OCI-LY1 (cell line): ENCODE results near the gene FAM53A.

Source experiments
- H2AFZ ChIP-seq: fragments of 200-600 bp; sonication (generic), shearing (Covaris generic); 2 replicates; pipeline ENCODE4 v1.6.0; 2014; ENCODE audit warnings: antibody characterized with exemption, mild to moderate bottlenecking, low read length
- H3F3A ChIP-seq: fragments of 200-600 bp; sonication (generic), shearing (Covaris generic); 2 replicates; pipeline ENCODE4 v1.6.0; 2014; ENCODE audit warnings: mild to moderate bottlenecking, antibody characterized with exemption, low read length, moderate library complexity; ENCODE audit not compliant: insufficient read depth
- H3K27ac ChIP-seq: fragments of 200-600 bp; sonication (generic); 2 replicates; pipeline ENCODE4 v1.5.1; 2014; ENCODE audit warnings: low read length, mixed run types, mild to moderate bottlenecking, low read depth; ENCODE audit not compliant: poor library complexity, severe bottlenecking
- H3K27me3 ChIP-seq: fragments of 200-600 bp; sonication (generic); 2 replicates; pipeline ENCODE4 v1.6.0; 2014; ENCODE audit warnings: antibody characterized with exemption, mild to moderate bottlenecking, low read length, moderate library complexity; ENCODE audit not compliant: insufficient read depth
- H3K36me3 ChIP-seq: fragments of 200-600 bp; sonication (generic); 2 replicates; pipeline ENCODE4 v1.6.1; 2014; ENCODE audit warnings: mild to moderate bottlenecking, antibody characterized with exemption, low read length, moderate library complexity, mixed read lengths; ENCODE audit not compliant: insufficient read depth
- H3K4me1 ChIP-seq: fragments of 200-600 bp; sonication (generic); 2 replicates; pipeline ENCODE4 v1.5.1; 2014; ENCODE audit warnings: mild to moderate bottlenecking, low read length, moderate library complexity; ENCODE audit not compliant: insufficient read depth, severe bottlenecking
- H3K4me2 ChIP-seq: fragments of 200-600 bp; sonication (generic), shearing (Covaris generic); 2 replicates; pipeline ENCODE4 v1.6.1; 2014; ENCODE audit warnings: low read length
- H3K4me3 ChIP-seq: fragments of 200-600 bp; sonication (generic); 2 replicates; pipeline ENCODE4 v1.5.1; 2014; ENCODE audit warnings: low read length, low read depth, mild to moderate bottlenecking, mixed read lengths; ENCODE audit not compliant: poor library complexity, severe bottlenecking
- H3K79me2 ChIP-seq: fragments of 200-600 bp; shearing (Covaris generic); 2 replicates; pipeline ENCODE4 v1.6.1; 2016; ENCODE audit warnings: mixed run types, low read length, mixed read lengths; ENCODE audit not compliant: insufficient read depth
- H3K9ac ChIP-seq: fragments of 200-600 bp; sonication (generic), shearing (Covaris generic); 2 replicates; pipeline ENCODE4 v1.6.1; 2014; ENCODE audit warnings: mild to moderate bottlenecking, low read length, mixed read lengths
- H3K9me2 ChIP-seq: fragments of 200-600 bp; sonication (generic), shearing (Covaris generic); 2 replicates; pipeline ENCODE4 v1.6.1; 2014; ENCODE audit warnings: low read depth, mild to moderate bottlenecking, low read length, mixed read lengths
- H3K9me3 ChIP-seq: fragments of 200-600 bp; shearing (Covaris generic); 2 replicates; pipeline ENCODE4 v1.6.1; 2014; ENCODE audit warnings: low read length, mixed read lengths
- H4K20me1 ChIP-seq: fragments of 200-600 bp; sonication (generic), shearing (Covaris generic); 2 replicates; pipeline ENCODE4 v1.6.0; 2016; ENCODE audit warnings: mild to moderate bottlenecking, low read length; ENCODE audit not compliant: insufficient read depth
- EZH2 ChIP-seq: fragments of 200-600 bp; sonication (generic), shearing (Covaris generic); IDR thresholded peaks from 2 replicates; pipeline ENCODE4 v1.8.0; 2017; ENCODE audit warnings: borderline replicate concordance, mixed run types, mild to moderate bottlenecking, antibody characterized with exemption, low read length, moderate library complexity, mixed read lengths
- TF ChIP-seq, protein P1 (sequence below): fragments of 200-600 bp; sonication (generic), shearing (Covaris generic); IDR thresholded peaks from 2 replicates; pipeline ENCODE4 v1.5.1; 2017; ENCODE audit warnings: mild to moderate bottlenecking, antibody characterized with exemption, low read length, moderate library complexity, mixed read lengths

The FAM53A gene

GRCh38 chr4:1730532-1731135 lies 46.5 kb upstream of the FAM53A start:
- H3K4me1 ChIP-seq, result peaks cover 8% of the 10 kb centered on the region
- H3K9me3 ChIP-seq, result no peaks in the 10 kb centered on the region
- peaks cover 97% of the 10 kb centered on the region for H3K36me3 ChIP-seq
- no peak for TF ChIP-seq EZH2
- TF ChIP-seq, protein P1, sequence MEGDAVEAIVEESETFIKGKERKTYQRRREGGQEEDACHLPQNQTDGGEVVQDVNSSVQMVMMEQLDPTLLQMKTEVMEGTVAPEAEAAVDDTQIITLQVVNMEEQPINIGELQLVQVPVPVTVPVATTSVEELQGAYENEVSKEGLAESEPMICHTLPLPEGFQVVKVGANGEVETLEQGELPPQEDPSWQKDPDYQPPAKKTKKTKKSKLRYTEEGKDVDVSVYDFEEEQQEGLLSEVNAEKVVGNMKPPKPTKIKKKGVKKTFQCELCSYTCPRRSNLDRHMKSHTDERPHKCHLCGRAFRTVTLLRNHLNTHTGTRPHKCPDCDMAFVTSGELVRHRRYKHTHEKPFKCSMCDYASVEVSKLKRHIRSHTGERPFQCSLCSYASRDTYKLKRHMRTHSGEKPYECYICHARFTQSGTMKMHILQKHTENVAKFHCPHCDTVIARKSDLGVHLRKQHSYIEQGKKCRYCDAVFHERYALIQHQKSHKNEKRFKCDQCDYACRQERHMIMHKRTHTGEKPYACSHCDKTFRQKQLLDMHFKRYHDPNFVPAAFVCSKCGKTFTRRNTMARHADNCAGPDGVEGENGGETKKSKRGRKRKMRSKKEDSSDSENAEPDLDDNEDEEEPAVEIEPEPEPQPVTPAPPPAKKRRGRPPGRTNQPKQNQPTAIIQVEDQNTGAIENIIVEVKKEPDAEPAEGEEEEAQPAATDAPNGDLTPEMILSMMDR, result no peak
- H3K4me3 ChIP-seq, result no peak overlapping the region
- no peak overlapping the region for H3K27ac ChIP-seq
- no peak overlapping the region for H3K9ac ChIP-seq
- H3K27me3 ChIP-seq, result no peaks in the 10 kb centered on the region
- H2AFZ ChIP-seq, result no peak overlapping the region
- no peaks in the 10 kb centered on the region for H3K79me2 ChIP-seq
- H3F3A ChIP-seq, result no peaks in the 10 kb centered on the region
- no peak overlapping the region for H3K4me2 ChIP-seq
- H3K9me2 ChIP-seq, result no peaks in the 10 kb centered on the region
- no peaks in the 10 kb centered on the region for H4K20me1 ChIP-seq

- peaks cover 93% of the 10 kb centered on the region for H3K36me3 ChIP-seq
- H3K4me2 ChIP-seq, result no peak overlapping the region
- H3F3A ChIP-seq, result no peaks in the 10 kb centered on the region; the same call in 1 of the 2 replicates
- H3K27ac ChIP-seq, result no peak overlapping the region
- no peaks in the 10 kb centered on the region for H4K20me1 ChIP-seq
- no peaks in the 10 kb centered on the region for H3K9me2 ChIP-seq
- no peak overlapping the region for H3K4me3 ChIP-seq
- H3K9me3 ChIP-seq, result no peaks in the 10 kb centered on the region
- no peak overlapping the region for H2AFZ ChIP-seq
- peaks cover 31% of the 10 kb centered on the region for H3K4me1 ChIP-seq
- no peaks in the 10 kb centered on the region for H3K27me3 ChIP-seq
- no peak overlapping the region for H3K9ac ChIP-seq
- H3K79me2 ChIP-seq, result no peaks in the 10 kb centered on the region
- TF ChIP-seq, protein P1, result no peak
- no peak for TF ChIP-seq EZH2
These were observed 44.2 kb upstream of the FAM53A start for GRCh38 chr4:1728061-1728980.

DNA sequence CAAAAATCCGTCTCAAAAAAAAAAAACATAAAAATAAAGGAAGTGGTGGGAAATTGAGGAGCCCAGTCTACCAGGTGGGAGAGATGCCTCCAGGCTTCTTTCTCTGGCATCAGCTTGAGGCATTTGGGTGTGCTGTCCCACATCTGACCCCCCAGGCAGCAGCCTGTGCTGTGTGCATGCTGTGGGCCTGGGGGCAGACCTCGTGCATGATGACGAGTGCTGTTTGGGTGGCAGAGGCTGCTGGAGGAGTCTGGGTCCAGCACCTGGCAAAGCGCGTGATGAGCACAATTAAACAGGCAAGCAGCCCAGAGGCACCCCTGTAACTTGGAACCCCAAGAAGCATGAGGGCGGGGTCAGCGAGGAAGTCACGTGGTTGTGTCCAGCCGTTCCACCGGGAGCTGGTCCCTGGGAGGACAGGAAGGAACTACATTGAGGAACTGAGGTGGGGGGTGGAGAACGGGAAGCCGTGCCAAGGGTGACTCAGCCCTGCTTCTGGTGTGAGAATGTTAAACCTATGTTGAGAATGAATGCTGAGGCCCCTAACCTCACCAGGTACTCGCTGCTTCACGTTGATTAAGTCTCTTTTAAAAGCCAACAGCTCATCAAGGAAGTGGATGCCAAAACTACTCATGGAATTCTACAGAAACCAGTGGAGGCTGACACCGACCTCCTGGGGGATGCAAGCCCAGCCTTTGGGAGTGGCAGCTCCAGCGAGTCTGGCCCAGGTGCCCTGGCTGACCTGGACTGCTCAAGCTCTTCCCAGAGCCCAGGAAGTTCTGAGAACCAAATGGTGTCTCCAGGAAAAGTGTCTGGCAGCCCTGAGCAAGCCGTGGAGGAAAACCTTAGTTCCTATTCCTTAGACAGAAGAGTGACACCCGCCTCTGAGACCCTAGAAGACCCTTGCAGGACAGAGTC lies 43.3 kb upstream of the FAM53A start:
- H3K79me2 ChIP-seq, result peaks cover 3% of the 10 kb centered on the region; the same call in 1 of the 2 replicates
- no peak overlapping the region for H2AFZ ChIP-seq
- no peaks in the 10 kb centered on the region for H3K27me3 ChIP-seq
- H3K4me1 ChIP-seq, result peaks cover 37% of the 10 kb centered on the region
- no peaks in the 10 kb centered on the region; the same call in 1 of the 2 replicates for H3F3A ChIP-seq
- H3K9me3 ChIP-seq, result no peaks in the 10 kb centered on the region
- TF ChIP-seq, protein P1, result no peak
- no peak for TF ChIP-seq EZH2
- H3K27ac ChIP-seq, result no peak overlapping the region
- H3K36me3 ChIP-seq, result peaks cover 84% of the 10 kb centered on the region
- H3K4me3 ChIP-seq, result no peak overlapping the region
- H3K4me2 ChIP-seq, result no peak overlapping the region
- no peaks in the 10 kb centered on the region for H4K20me1 ChIP-seq
- no peaks in the 10 kb centered on the region for H3K9me2 ChIP-seq
- no peak overlapping the region for H3K9ac ChIP-seq
